ENCODE results near the gene PRTN3. TPM values are rescaled to one million over a fixed set of nuclear protein-coding genes. Genes with fewer than 3 reads are reported as not detected.
A peak's percentile ranks its signal among the peaks of the same experiment; 100 is the strongest.

The PRTN3 gene, protein sequence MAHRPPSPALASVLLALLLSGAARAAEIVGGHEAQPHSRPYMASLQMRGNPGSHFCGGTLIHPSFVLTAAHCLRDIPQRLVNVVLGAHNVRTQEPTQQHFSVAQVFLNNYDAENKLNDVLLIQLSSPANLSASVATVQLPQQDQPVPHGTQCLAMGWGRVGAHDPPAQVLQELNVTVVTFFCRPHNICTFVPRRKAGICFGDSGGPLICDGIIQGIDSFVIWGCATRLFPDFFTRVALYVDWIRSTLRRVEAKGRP
- under 1 TPM in 2 of 9 donors, not detected in 7; 0.32 to 0.33 TPM for total RNA-seq
- polyA plus RNA-seq = under 1 TPM in 2 of 3 donors, not detected in 1; 0.20 to 0.40 TPM
- long read RNA-seq, donor 1 = 0 reads
- long read RNA-seq, donor 2, partial matches to known transcripts = 0 of 1 reads
- long read RNA-seq, donor 2, other reads (novel, unspliced or antisense) = 0 of 1 reads
- long read RNA-seq, donor 3 = 0 reads
- long read RNA-seq, donor 4 = 0 reads
- long read RNA-seq, donor 5, partial matches to known transcripts = 0 of 1 reads
- long read RNA-seq, donor 5, other reads (novel, unspliced or antisense) = 0 of 1 reads
- long read RNA-seq, donor 6 = 0 reads
- long read RNA-seq, donor 7 = 0 reads
- long read RNA-seq, donor 8, transcript PRTN3-201 (5 exons, 1,026 nt) = major isoform, 15 of 15 reads
- long read RNA-seq, donor 8, partial matches to known transcripts = 0 of 15 reads
- long read RNA-seq, donor 8, other reads (novel, unspliced or antisense) = 0 of 15 reads
- long read RNA-seq, donor 9 = 0 reads
- long read RNA-seq, donor 10 = 0 reads

- no peaks in the 10 kb centered on the region for H3K36me3 ChIP-seq (replicated peaks in 1 of 2)
- DNase-seq = no peak
- WGBS, 4 donors = 54 to 67% (median 67%) methylated on average over 3 to 24 of the region's 24 CpGs; no CpG with 5 or more reads in 1 of the 4 donors
- TF ChIP-seq, protein P1, sequence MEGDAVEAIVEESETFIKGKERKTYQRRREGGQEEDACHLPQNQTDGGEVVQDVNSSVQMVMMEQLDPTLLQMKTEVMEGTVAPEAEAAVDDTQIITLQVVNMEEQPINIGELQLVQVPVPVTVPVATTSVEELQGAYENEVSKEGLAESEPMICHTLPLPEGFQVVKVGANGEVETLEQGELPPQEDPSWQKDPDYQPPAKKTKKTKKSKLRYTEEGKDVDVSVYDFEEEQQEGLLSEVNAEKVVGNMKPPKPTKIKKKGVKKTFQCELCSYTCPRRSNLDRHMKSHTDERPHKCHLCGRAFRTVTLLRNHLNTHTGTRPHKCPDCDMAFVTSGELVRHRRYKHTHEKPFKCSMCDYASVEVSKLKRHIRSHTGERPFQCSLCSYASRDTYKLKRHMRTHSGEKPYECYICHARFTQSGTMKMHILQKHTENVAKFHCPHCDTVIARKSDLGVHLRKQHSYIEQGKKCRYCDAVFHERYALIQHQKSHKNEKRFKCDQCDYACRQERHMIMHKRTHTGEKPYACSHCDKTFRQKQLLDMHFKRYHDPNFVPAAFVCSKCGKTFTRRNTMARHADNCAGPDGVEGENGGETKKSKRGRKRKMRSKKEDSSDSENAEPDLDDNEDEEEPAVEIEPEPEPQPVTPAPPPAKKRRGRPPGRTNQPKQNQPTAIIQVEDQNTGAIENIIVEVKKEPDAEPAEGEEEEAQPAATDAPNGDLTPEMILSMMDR (IDR thresholded peaks at IDR 0.05) = no peak
- TF ChIP-seq POLR2A (IDR thresholded peaks at IDR 0.05) = no peak
- no peak within 1 kb of the TSS for H3K4me3 ChIP-seq
- intact Hi-C loops (cut with DNase I) = no loop called here
- no peaks in the 10 kb centered on the region for H3K9me3 ChIP-seq (replicated peaks in 1 of 3)
- H3K27ac ChIP-seq = no peak within 1 kb of the TSS
- peaks cover 12% of the 10 kb centered on the region for H3K27me3 ChIP-seq
- H3K4me1 ChIP-seq (replicated peaks in 1 of 2) = peaks cover 9 to 10% of the 10 kb centered on the region in 2 donors
These were observed at the start of gene PRTN3 for GRCh38 chr19:840519-841206. TSS of gene PRTN3 (plus strand) at chr19:840999. CDS start at chr19:841009, 10 bp downstream.

DNA sequence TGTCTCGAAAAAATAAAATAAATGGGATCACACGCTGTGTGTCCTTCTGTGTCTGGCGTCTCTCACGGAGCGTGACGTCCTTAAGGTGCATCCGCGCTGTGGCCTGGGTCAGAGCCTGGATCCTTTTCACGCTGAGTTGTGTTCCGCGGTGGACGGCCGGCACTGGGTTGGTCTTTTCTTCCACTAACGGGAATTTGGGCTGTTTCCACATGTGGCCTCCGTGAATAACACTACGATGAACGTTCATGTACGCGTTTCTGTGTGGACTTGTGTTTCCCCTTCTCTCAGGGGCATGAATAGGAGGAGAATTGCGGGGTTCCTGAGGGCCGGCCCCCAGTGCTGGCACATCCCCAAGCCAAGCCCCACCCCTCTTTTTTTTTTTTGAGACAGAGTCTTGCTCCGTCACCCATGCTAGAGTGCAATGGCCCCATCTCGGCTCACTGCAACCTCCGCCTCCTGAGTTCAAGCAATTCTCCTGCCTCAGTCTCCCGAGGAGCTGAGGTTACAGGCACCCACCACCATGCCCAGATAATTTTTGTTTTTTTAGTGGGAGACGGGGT is 49.7 kb upstream of the PRTN3 start:
- TF ChIP-seq, protein P1 (IDR thresholded peaks at IDR 0.05) = no peak
- TF ChIP-seq POLR2A (IDR thresholded peaks at IDR 0.05) = no peak
- intact Hi-C loops (cut with DNase I) = no loop called here
- Histone ChIP-seq H3K4me3 (no peak overlapping the region), H3K9me3 (replicated peaks in 1 of 3) (no peaks in the 10 kb centered on the region), H3K4me1 (replicated peaks in 1 of 2) (peaks cover 0 to 17% of the 10 kb centered on the region in 2 donors), H3K27ac (peak overlapping the region in 3 of 5 donors; percentile 26 to 81 (median 38)), H3K27me3 (no peaks in the 10 kb centered on the region), H3K36me3 (replicated peaks in 1 of 2) (no peaks in the 10 kb centered on the region)
- DNase-seq = peak in 1 of 7 donors; percentile 44
- 74 to 79% (median 78%) methylated on average over 25 to 26 of the region's 26 CpGs for WGBS, 4 donors

DNA sequence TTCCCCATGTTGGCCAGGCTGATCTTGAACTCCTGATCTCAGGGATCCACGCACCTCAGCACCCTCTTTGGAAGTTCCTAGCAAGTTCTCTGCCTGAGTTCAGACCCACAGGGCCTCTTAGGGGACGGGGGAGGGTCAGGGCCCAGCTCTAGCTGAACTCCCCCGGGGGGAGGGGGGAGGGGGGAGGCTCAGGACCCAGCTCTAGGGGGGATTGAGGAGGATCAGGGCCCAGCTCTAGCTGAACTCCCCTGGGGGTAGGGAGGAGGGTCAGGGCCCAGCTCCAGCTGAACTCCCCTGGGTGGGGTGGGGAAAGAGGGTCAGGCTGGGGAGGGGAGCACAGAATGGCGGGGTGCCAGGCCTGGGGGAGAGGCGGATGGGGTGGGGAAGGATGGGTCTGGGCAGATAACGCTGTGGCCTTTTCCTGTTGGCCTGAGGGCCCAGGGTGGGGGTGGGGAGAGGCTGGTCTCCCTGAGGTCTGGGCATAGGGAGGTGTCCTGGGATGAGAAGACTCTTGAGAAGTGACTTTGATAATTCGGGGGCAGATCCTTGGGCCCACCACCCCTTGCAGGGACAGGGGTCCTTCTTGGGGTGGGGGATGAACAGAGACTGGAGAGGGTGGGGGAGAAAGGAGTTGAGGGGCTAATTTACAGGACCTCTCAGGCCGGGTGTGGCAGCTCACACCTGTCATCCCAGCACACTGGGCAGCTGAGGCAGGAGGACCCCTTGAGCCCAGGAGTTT is 49.1 kb upstream of the PRTN3 start:
- H3K36me3 ChIP-seq (replicated peaks in 1 of 2) = no peaks in the 10 kb centered on the region
- H3K4me1 ChIP-seq (replicated peaks in 1 of 2) = peaks cover 6 to 23% of the 10 kb centered on the region in 2 donors
- intact Hi-C loops (cut with DNase I) = no loop called here
- H3K27me3 ChIP-seq = no peaks in the 10 kb centered on the region
- 56 to 81% (median 63%) methylated on average over 4 to 8 of the region's 8 CpGs for WGBS, 4 donors
- DNase-seq = peak in 1 of 7 donors; percentile 25
- H3K9me3 ChIP-seq (replicated peaks in 1 of 3) = no peaks in the 10 kb centered on the region
- H3K4me3 ChIP-seq = no peak overlapping the region
- peak overlapping the region in 3 of 5 donors; percentile 26 to 81 (median 38) for H3K27ac ChIP-seq
- TF ChIP-seq, protein P1 (IDR thresholded peaks at IDR 0.05) = no peak
- no peak for TF ChIP-seq POLR2A (IDR thresholded peaks at IDR 0.05)

All from adrenal gland (tissue), 19 donors.